ENCODE results near the gene CLSTN2. TPM values are rescaled to one million over a fixed set of nuclear protein-coding genes. Genes with fewer than 3 reads are reported as not detected.

The CLSTN2 gene
- total RNA-seq, 1 donor from 2014 or later = 7.8 TPM

DNA sequence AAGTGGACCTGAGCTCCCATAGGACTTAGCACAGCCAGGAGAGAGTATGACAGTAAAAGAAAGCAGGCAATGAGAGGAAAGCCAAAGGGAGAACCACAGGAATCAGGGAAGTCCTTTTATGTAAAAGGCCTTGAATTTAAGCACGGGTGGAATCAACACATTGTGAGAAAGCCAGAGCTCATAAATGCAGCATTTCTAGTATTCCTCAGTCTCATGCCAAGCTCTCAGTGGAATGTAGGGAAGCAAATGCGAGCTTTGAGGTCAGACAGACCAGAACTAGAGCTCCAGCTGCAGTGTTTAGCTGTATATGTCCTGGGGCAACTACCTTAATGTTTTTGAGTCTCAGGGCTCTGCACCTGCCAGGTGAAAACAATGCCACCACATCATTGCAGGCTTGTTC lies 610.8 kb downstream of the CLSTN2 start:
- intact Hi-C loops (cut with DNase I) = no loop called here
- no peak for DNase-seq
- ATAC-seq (ENCODE audit: poor library complexity) = no peak

DNA sequence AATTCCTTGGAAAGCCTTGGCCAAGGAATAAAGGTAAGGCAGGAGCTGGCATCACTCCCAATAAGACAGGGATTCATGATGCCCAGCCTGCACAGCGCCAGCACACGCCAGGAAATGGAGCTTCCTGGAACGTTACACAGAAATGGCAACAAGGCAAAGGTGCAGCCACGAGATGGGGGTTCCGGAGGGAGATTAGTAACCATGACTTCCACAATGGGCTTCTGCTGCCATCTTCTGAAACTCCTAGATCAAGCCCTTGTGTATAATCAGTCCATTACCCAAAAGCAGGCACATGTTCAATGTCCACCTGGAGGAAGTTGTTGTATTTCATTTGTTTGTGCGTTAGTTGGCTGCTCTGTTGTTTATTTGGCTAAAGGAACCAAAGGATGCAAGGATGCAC lies 611.7 kb downstream of the CLSTN2 start:
- intact Hi-C loops (cut with DNase I) = no loop called here
- no peak for ATAC-seq (ENCODE audit: poor library complexity)
- DNase-seq = no peak

DNA sequence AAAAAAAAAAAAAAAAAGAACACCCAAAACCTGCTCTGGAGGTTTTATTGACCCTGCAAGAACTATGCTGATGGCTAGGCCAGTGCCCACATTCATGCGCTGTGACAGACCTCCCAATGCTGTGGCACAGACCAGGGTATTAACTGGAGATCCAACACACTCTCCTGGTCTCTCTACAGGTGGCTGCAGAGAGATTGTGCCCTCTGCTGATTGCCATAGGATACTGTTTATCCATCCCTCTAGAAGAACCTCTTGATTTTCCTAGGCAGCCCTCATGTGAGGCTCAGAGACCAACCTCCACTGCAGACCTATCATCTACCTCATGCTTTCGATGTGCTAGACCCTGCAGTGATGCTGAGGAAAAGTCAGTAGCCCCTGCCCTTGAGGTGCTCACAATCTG lies 617.4 kb downstream of the CLSTN2 start:
- intact Hi-C loops (cut with DNase I) = loop anchor here (5.0 kb wide), 1 partner anchor 185 kb away; no protein-coding TSS in a partner anchor
- DNase-seq = no peak
- ATAC-seq (ENCODE audit: poor library complexity) = no peak

DNA sequence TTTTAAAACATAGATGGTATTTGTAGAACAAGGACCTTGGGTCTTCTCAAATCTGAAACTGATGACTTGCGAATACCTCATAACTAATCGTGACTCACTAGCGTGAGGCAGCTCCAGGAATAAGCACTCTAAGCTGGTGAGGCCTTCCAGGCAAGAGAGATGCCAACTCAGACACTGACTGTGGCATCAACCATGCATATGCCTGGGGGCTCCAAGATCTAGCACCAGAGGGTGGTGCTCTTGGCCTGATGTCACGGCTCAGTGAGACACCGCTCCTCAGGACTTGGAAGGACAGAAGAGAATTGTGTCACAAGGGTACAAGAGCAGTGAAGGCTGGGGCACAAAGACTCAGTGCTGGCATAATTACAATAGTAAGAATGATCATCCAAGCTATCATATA lies 617.9 kb downstream of the CLSTN2 start:
- DNase-seq (no peak), ATAC-seq (ENCODE audit: poor library complexity) (peak; percentile 85)
- intact Hi-C loops (cut with DNase I) = loop anchor here (5.0 kb wide), 1 partner anchor 184 kb away; no protein-coding TSS in a partner anchor

DNA sequence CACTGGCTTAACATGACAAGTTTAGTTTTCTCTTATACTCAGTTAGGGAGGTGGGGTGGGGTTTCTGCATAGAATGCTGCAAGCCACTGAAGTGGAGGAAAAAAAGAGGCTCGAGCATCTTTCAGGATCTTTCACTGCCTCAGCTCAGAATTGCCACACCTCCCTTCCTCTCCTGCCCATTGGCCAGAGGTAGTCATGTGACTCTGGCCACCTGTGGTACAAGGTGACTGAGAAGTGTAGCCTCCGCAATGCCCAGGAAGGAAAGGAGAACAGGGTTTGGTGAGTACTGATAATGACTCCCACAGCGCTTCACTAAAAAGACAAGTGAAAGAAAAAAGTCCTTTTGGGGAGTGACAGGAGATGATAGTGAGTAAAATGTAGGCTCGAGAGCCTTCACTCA lies 618.6 kb downstream of the CLSTN2 start:
- no peak for DNase-seq
- ATAC-seq (ENCODE audit: poor library complexity) = no peak
- intact Hi-C loops (cut with DNase I) = loop anchor here (5.0 kb wide), 1 partner anchor 184 kb away; no protein-coding TSS in a partner anchor

DNA sequence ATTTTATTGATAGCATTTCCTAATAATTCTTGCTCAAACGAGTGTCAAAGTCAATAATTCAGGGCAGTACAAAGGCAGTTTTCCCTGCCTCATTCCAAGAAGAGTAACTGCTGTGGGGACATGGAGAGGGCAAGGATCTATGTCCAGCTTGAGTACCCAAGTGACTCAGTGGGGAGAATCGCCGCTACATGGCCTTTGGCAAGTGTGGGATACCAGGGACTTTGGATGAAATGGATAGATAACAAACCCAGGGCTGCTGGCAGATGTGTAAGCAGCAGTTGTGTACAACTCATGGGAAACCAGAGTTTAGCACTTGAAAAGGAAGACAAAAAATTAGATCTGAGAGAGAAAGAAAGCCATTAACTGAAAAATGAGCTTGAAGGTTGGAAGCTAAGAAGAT lies 620.7 kb downstream of the CLSTN2 start:
- ATAC-seq (ENCODE audit: poor library complexity) = no peak
- intact Hi-C loops (cut with DNase I) = no loop called here

DNA sequence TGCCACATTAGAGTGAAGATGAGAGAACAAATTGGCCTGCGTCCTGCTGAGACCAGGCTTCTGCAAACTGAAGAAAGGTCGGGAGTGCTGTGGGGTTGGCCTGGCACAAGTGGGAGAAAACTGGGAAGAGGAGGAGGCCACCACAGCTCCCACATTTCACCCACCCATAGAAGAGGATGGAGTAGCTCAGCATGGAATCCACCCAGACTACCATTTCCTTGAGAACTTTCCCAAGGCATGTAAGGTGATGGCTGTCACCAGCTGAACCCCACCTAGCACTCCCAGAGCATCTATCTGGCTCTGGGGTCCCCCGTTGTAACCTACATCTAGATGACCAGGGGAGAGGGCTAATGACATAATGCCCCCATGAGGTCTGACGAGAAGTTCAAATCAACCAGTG lies 622.5 kb downstream of the CLSTN2 start:
- intact Hi-C loops (cut with DNase I) = no loop called here
- ATAC-seq (ENCODE audit: poor library complexity) = no peak
- DNase-seq = no peak

More for the DNA sequence above, 620.7 kb downstream of the CLSTN2 start:
- DNase-seq = no peak

DNA sequence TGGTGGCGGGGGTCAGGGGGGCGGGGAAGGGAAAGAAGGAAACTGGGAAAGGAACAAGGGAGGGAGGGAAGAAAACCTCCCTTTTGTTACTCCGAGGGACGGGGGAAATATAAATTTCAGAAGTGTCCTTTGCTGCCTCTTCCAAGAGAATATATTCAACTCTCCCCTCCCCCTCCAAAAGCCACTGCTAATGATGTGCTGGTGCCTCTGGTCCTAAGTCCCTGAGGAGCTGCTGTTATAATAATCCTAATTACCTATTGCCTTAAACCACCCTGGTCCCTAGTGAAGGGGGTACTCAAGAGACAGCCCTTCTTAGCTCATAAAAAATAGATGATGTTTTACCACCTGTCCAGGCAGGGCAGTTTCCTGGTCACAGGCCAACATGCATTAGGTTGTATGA lies 624.6 kb downstream of the CLSTN2 start:
- DNase-seq (no peak), ATAC-seq (ENCODE audit: poor library complexity) (no peak)
- intact Hi-C loops (cut with DNase I) = no loop called here

DNA sequence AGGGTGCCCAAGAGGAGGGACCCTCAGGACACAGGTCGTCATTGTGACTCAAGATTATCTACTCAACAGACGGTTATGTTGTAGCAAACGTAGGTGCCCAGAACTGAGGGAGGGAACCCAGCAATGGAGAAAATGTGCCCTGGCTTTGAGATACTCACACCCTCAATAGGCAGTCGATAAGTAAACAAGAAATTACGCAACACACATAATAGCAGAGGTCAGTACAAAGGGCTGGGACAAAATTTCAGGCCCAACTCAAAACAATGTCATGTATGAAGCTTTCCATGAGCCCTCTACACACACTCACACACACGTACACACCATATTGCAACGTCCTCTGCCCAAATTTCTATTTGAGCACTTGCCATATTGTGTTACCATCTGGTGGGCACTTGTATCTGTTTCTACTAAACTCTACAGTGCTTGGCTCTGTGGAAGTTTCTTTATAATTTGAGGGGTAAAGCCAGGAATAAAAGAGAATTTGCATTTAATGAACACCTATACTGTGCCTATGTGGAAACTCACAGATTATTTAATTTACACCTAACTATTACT lies 628.3 kb downstream of the CLSTN2 start:
- no peak for ATAC-seq (ENCODE audit: poor library complexity)
- no peak for DNase-seq
- intact Hi-C loops (cut with DNase I) = no loop called here

DNA sequence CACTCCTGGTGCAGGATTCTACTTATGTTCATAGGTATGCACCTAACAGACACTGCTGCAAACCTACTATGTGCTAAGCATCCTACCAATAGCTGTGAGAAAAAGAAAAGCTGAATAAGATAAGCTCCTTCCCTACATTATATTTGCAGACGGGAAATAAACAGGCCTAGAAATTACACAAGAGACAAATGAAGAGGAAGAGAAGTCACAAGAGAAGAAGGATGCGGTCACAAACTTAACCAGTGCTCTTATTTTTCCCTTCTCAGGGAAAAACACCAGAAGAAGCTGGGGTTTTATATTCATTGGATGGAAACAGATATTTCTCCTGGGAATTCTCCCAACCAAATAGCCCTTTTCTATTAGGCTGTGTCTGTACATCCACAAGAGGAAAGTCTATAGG lies 633.1 kb downstream of the CLSTN2 start:
- intact Hi-C loops (cut with DNase I) = no loop called here
- no peak for DNase-seq
- no peak for ATAC-seq (ENCODE audit: poor library complexity)

DNA sequence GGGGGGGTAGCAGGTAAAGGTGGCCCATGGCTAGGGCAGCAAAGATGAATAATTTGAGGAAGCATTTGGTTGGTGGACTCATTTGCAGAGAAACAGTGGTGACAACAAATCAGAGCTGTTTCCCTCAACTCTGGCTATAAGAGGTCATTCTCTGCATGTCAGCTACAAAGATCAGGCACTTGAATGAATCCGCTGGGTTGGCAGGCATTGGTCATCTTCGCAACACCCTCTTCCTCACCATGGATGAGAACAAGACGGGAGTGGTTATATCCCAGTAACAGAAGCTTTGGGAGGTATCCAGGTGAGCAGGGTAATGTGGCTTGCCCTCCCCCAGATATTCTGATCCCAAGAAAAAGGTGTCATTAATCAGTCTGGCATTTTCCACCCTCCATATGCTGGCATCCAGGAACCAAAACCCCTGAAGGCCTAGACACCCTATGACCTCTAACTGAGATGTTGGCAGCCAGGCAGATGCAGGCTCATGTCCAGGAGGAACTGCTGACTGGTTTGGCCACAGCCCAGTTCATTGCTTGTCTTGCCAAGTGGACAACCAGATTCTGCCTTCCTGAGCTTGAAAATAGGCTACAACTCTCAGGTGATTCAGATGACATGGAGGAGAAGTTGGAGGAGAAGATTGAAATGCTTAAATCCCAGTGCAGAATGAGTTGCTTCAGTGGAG lies 634.0 kb downstream of the CLSTN2 start:
- intact Hi-C loops (cut with DNase I) = no loop called here
- DNase-seq (peak; percentile 87), ATAC-seq (ENCODE audit: poor library complexity) (peak; percentile 77)

DNA sequence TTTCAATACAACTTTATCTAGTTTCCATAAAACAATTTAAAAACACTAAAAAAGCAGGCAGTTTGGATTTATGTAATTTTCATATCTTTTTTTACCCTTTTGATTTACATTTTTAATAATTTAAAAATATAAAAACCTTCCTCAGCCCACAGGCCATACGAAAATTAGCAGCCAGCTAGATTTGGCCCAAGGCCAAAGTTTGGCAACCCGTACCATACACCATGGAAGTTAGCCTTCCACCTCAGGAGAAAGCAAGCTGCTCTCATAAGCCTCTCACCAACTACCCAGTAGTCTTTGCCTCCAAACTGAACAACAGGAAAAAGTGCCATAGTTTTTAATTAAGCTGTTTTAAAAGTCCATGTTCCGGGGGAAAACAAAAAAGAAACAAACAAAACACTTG lies 635.6 kb downstream of the CLSTN2 start:
- ATAC-seq (ENCODE audit: poor library complexity) (no peak), DNase-seq (no peak)
- intact Hi-C loops (cut with DNase I) = no loop called here

DNA sequence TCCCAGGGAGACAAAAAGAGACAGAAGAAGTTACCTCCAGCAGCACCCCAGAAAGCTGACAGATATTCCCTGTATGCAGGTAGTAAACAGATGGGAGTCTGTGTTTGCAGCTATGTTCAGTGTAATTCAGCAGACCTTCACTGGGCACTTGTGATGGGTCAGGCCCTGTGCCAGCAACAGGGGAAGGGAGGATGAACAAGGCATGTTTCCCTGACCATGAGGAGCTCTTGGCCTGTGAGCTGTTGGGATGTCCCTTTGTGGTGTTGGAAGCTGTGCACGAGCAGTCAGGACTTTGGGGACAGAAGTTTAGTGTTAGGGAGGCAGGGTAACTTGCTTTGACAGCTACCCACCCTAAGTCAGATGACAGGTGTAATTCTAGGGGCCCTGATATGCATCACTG lies 636.9 kb downstream of the CLSTN2 start:
- intact Hi-C loops (cut with DNase I) = no loop called here
- DNase-seq (peak; percentile 71), ATAC-seq (ENCODE audit: poor library complexity) (peak; percentile 64)

DNA sequence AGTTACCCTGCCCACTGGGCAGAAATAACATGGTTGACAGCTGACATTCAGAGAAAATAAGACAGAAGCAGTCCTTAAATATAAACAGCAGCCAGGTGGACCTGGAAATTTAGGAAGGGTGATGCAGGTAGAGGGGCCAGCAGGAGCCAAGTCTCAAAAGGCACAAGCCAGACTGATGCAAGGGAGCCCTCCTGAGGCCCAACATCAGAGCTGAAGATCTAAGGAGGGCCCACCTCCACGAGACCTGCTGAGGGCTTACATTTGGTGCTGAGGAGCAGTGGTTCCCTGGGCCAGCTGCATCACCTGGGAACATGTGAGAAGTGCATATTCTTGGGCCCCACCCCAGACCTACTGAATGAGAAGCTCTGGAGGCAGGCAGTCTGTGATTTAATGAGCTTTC lies 637.3 kb downstream of the CLSTN2 start:
- ATAC-seq (ENCODE audit: poor library complexity) (no peak), DNase-seq (no peak)
- intact Hi-C loops (cut with DNase I) = no loop called here

DNA sequence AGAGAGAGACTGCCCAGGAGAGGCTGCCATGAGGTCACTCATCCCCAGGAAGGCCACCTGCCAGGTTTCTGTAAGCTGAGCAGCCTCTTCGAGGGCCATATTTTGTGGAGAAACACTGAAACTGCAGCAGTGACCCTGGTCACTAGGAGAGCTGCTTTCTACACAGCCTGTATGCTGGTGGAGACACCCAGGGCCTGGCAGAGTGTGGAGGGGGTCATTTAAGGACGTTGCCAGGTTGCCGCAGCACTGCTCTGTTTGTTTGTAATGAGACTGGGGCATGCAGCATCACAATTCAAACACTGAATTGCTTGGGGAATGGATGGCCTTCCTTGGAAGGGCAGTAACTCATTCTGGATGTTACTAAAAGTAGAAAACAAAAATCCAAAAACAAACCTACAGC lies 638.0 kb downstream of the CLSTN2 start:
- intact Hi-C loops (cut with DNase I) = no loop called here
- DNase-seq (no peak), ATAC-seq (ENCODE audit: poor library complexity) (peak; percentile 82)

DNA sequence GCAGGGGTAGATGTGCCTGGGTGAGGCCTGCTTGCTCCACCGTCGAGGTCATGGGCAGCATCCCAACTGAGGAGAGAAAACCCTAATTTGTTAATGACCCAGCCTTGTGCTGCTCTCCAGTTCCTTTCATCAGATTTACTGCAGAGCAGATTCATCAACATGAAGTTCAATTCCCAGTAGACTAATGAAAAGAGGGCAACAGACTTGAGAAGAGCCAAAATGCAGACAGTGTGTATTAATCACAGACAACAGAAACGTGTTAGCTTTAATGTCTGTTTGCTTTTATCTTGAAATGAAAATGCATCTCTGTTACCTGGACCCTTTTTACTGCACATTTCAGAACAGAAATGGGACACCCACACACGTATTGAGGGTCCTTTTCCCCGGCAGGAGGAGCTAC lies 639.4 kb downstream of the CLSTN2 start:
- DNase-seq = no peak
- no peak for ATAC-seq (ENCODE audit: poor library complexity)
- intact Hi-C loops (cut with DNase I) = no loop called here

DNA sequence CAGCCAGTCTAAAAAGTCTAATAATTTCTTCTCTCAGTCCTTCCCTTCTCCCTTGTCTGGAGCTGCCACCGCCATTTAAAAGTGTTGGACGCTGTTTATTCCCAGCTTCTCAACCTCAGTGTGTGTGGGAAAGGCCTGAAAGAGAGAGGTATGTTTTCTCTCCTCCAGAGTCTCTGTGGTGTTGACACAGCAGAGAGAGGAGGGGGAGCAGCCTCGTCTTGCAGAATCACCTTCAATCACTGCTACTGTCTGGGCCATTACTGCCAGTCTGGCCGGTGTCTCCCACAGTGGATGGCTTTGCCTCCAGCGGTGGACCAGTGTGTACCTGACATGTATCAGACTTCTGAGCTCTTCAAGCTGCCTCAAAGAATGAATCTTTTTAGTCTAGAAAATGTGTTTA lies 641.5 kb downstream of the CLSTN2 start:
- ATAC-seq (ENCODE audit: poor library complexity) (no peak), DNase-seq (no peak)
- intact Hi-C loops (cut with DNase I) = no loop called here

DNA sequence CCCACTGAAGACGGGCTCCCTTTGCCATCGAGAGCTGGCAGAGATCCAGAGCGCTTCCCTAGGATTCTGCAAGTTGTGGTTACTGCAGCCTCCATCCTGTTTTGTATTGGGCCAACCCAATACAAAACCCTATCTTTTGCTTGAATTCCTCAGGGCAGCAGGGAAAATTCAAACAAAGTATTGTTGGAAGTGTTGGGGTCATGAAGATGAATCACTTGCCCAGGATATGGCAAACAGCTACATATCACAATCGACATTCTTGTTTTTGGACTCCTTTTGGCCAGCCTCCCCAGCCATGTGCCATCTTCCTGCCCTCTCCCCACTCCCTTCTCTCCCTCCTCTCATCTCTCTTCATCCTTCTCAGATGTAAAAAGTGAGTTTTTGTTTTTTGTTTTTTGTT lies 642.9 kb downstream of the CLSTN2 start:
- DNase-seq (no peak), ATAC-seq (ENCODE audit: poor library complexity) (no peak)
- intact Hi-C loops (cut with DNase I) = no loop called here

DNA sequence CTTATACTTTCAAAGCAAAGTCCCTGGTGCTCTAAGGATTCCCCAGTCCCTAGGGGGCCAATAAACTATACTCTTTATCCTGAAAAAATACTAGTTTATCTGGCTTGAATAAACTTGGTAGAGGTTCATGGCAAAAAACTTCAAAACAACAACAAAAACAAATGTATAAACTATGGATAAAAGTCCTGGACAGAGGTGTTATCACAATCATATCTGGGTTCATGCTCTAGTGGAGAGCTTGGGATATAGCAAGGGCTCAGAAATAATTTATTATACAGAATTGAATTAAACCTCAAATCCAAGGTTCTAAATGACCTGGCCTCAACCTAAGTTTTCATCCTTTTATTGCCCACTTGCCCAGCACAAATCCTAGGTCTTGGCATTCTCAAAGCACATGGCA lies 644.3 kb downstream of the CLSTN2 start:
- no peak for ATAC-seq (ENCODE audit: poor library complexity)
- intact Hi-C loops (cut with DNase I) = no loop called here

DNA sequence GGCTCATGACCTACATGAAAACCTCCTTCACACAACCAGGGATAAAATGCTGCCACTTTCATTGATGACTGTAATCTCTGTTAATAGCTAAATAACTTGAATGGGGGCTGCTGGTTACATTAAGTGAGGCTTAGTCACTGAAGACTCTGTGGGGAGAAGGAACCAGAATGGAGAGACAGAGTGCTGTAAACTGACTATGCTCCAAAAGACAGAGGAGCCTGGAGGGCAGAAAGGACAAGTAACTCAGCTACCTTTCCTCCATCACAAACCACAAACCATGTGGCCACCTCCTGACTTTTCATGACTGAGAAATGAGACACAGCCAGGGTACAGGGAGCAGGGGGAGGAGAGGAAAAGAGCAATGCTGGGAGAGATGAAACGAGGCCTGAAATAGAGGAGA lies 645.8 kb downstream of the CLSTN2 start:
- DNase-seq = no peak
- intact Hi-C loops (cut with DNase I) = no loop called here
- ATAC-seq (ENCODE audit: poor library complexity) = no peak

More for the DNA sequence above, 644.3 kb downstream of the CLSTN2 start:
- DNase-seq = no peak

DNA sequence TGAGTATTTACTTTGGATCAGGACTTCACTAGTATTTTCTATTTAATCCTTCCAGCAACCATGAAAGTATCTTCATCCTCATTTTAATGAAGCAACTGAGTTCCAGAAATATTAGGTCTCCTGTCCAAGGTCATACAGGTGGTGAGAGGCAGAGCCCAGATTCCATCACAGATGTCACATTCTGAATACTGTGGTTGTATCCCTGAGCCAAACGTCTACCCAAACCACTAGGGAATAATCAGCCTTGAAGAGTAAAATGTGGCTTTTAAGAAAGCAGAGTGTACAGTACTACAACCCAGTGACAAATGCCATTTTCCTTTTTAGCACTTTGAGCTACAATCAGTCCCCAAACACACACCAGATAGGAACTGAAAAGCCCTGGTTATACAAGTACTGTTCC lies 649.6 kb downstream of the CLSTN2 start:
- DNase-seq (no peak), ATAC-seq (ENCODE audit: poor library complexity) (peak; percentile 20)
- intact Hi-C loops (cut with DNase I) = no loop called here
